HuH-7 (cell line): ENCODE measurements around the gene KCNMA1.
"Not testable (repeated sequence)": the region's sequence is repeated elsewhere in the genome, so short reads cannot be mapped to it uniquely, and the experiment has no call there.

Experiments used
- DNase-seq: peaks from one replicate; pipeline ENCODE4 v3.0.0; 2011; ENCODE audit warnings: low spot score

KCNMA1 gene

GRCh38 chr10:77637532-77638320 is at the start of gene KCNMA1:
Gene KCNMA1 (minus strand): TSS chr10:77637808.
- DNase-seq, result no peak

DNA sequence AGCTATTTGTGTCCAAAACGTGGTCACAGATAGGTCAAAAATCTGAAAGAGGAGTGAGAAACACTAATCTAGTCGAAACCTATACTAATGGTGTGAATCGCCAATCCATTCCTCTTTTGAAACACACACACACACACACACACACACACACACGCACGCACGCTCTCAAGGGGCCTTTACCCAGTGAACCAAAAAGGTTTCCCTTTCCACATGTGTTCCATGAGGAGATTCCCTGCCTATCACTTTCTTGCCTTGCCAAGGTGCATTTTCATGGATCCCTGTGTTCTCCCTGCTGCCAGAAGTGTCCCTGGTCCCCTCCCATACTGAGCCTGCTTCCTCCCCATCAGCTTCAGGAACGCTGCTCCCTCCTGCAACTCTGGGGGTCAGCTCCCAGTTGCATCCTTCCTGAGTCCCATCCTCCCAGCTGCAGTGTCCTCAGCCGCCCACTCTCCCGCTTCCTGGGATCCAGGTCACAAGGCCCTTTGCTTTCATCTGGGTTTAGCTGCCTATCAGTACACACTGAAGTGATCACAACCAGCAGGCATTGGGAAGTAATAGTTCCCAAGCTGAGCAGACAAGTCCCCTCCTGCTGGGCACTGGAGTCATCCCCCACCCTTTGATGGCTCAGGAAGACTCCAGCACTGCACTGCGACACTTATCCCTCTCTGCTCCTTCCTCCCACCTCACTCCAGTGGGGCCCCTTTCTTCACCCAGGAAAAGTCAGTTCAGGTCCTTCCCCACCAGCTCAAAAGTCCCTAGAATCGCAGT is 49.2 kb upstream of the KCNMA1 start:
- no peak for DNase-seq

DNA sequence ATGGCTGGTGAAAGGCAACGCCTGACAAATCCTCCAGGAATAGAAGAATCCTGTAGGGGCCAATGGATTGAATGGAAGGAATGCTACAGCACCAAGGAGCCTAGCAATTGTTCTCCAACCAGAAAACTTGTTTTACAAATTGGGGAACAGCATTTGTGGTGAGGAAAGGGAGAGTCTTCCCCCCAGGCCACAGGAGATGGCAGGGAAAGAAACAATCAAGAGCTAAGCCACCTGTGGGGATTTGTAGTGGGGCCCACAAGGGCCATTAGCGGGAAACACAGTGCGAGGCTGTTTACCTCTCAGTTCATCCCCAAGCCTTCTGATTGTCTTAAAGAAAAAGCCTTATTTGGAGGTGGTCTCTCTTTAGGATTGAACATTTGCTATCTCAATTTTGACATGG is 48.5 kb upstream of the KCNMA1 start:
- no peak for DNase-seq

DNA sequence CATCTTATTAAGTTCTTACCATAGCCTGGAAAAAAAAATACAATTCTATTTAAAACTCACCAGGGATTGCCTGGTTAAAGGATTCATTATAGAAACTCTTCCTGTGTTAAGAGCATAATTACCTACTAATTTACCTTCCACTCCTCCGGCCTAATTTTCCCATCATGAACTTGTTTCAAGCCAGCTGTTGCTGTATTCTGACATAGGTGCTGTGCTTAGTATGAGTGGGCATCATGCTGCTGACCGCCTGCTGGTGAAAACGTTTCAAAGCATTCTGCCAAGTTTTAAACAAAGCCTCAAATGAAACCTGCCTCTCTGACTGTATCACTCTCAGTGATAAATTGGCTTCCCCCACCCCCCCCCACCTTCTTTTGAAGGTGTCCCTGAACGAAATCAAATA is 47.8 kb upstream of the KCNMA1 start:
- DNase-seq, result no peak

GRCh38 chr10:77683088-77683432 is 45.5 kb upstream of the KCNMA1 start:
- not testable (repeated sequence) for DNase-seq

DNA sequence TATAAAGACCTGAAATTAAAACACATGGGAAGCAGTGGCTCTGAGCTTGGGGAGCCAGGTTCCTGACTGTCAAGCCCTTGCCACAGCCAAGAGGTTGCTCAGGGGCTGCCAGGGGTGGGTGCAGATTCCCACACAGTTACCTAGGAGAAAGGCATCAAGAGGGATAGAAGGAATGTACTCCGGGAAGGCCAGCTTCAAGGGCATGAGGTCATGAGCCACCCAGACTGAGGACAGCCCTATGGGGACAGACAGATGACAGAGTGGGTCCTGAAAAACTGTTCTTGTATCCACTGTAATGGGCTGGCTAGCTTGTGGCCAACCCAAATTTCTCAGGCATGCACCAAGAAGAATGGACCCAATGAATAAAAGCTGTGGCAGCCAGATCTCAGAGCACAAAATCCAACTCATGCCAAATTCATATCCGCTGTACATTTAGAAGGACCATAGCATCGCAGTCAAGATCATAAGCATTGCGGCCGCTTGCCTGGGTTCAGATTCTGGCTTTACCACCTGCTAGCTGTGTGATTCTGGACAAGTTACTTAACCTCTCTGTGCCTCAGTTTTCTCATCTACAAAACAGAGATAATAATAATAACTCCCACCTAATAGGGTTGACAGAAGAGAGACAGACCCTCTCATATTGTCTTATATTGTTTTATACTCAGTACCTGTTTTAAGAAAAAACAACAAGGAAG is 44.9 kb upstream of the KCNMA1 start:
- no peak for DNase-seq

DNA sequence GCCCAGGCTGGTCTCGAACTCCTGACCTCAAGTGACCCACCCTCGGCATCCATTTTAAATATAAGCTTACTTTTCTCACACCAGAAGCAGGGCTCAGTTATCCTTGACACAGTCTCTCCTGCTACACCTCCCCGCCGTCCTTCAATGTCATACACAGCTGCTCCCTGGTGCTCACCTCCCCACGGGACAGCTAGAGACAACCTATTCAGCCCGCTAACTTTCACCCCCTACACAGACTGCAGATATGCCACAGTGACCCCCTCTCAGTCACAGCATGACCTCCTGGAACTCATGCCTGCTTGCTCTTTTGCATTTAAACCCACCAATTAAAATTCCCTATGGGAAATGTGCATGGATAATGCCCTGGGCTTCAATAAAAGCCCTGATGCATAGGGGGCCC is 44.2 kb upstream of the KCNMA1 start:
- DNase-seq, result no peak

DNA sequence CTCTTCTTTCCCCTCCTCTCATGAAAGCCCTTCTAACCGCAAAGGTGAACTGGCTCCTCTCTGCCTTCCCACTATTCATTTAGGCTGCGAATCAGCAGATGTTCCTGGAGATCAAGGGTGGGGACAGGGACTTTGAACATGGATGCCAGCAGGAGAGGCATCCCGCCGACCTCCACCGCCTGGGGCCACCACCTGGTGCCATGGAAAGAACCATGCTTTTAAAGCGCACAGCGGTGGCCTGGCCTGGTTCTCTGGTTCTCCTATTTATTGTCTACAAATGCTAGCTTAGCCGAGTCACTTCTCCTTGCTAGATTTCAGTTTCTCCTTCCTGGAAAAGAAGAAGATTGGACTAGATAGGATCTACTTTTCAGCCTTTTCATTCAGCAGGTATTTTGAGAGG is 43.2 kb upstream of the KCNMA1 start:
- DNase-seq, result no peak

DNA sequence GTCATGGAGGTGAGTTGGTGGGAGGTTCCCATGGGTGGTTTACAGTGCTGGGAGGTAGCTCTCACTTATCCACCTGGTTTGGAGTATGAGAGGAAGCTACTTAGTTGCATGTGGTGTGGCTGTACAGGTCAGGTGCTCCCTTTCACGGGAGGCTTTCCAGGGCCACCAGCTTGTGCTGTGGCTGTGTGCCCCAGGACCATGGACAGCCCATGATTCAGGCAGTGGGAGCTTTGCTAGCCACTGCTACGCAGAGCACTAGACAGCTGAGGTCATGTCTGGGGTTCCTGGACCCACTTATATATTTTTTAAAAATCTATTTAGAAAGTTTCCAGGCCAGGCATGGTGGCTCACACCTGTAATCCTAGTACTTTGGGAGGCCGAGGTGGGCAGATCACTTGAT is 42.5 kb upstream of the KCNMA1 start:
- no peak for DNase-seq

GRCh38 chr10:77679217-77679616 is 41.6 kb upstream of the KCNMA1 start:
- DNase-seq, result no peak

GRCh38 chr10:77678146-77678545 is 40.5 kb upstream of the KCNMA1 start:
- DNase-seq, result no peak

GRCh38 chr10:77675347-77675746 is 37.7 kb upstream of the KCNMA1 start:
- DNase-seq, result no peak

DNA sequence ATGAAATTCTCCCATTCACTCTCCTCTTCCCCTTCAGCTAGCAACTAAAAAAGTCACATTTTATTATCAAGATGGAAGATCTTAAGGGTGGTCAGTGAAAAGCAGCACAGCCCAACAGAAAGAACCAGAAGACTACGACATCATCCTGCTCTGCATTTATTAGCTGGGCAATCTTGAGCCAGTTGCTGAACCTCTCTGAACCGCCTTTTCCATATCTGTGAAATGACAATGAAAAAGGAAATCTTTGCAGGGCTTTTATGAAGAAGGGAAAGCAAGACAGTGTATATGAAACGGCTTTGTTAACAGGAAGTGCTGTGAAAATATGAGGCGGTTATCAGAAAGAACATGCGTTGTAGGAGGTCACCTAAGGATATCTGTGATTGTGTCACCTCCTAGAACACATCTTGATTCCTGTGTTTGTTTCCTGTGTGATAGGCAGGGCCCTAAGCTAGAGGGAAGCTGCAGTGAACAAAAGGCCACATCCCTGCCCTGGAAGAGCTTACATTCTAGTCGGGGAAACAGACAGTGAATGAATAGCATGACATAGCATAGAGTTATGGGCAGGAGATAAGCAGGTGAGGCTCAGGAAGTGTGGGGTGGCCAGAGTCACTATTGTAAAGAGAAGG is 36.0 kb upstream of the KCNMA1 start:
- DNase-seq, result no peak

DNA sequence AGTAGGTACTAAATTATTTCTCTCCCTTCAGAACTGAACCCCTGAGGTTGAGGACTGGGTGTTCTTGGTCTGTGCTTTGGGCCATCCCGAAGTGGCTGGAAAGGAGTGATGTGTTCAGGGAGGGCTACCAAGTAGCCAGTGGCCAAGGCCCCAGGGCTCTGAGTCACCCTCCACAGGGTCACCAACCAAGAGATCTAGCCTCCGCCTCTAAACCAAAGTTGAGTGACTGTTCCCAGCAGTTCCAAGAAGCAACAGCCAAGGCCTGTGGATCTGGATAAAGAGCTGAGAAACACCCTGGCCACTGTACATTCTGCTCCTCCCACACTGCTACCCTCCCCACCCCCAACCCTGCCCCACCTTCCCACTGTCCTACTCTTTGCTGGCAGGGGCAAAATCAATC is 35.5 kb upstream of the KCNMA1 start:
- DNase-seq, result no peak

- DNase-seq, result no peak
These were observed 34.1 kb upstream of the KCNMA1 start for GRCh38 chr10:77671594-77672252.

DNA sequence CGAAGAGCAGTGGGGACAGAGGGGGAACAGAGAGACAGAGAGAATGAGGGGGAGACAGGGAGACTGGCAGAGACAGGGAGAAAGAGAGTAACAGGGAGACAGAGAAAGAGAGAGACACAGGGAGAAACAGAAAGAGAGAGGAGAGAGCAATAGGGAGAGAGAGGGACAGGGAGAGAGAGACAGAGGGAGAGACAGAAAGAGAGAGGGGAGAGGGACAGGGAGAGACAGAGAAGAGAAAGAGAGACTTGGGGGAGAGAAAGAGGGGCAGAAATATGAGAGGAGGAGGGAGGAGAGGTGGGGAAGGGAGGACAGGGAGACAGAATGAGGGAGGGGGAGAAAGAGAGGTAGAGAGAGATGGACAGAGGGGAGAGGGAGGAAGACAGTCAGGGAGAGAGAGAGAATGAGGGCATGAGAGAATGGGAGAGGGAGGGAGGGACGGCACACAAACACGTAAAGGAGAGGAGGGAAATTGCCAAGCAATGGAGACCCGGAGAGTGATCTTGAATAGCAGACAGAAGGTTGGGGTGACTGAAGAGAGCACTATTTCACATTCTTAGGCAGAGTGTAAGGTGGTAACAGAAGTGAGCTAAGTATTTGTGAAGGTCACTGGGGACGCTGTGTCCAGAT is 33.3 kb upstream of the KCNMA1 start:
- DNase-seq, result no peak

DNA sequence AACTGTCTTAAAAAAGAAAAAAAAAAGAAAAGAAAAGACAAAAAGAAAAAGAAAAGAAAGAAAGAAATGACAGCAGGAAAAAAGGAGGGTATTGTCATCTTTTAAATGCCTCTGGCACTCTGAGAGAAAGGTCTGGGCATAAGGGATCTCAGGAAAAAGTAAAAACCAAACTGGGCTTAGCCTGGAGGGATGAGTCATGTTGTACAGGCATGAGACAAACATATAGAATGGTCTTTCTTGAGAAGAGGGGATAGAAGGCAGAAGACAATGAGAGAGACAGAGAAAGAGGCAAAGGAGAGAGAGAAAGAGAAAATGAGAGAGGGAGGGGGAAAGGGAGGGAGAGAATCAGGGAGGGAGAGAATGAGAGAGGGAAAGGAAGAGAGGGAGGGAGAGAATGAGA is 32.3 kb upstream of the KCNMA1 start:
- no peak for DNase-seq

GRCh38 chr10:77667426-77668324 is 30.1 kb upstream of the KCNMA1 start:
- no peak for DNase-seq

DNA sequence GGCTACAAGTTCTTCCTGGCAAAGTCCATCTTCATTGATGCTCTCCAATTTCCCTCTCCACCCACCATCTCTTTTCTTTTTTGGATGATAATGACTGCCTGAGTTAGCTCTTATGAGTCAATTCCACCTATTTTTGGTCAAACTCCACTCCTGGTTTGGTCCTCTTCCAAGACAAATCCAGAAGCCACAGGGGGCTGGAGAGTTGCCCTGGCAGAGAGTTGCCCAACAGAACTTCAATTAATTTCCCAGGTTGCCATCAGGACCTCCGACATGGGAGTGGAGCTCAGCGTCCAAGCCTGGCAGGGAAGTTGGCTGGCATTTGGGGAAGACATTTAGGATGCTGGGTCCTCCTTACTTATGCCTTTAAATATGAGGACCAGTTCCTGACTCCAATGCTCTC is 29.2 kb upstream of the KCNMA1 start:
- no peak for DNase-seq

- no peak for DNase-seq
These were observed 27.1 kb upstream of the KCNMA1 start for GRCh38 chr10:77664696-77665095.

- no peak for DNase-seq
These were observed 26.4 kb upstream of the KCNMA1 start for GRCh38 chr10:77664008-77664407.
